ENCODE data around the gene POLE.

The POLE gene

GRCh38 chr12:132575661-132576060 is 111.5 kb downstream of the POLE start:
- no peaks in the 10 kb centered on the region for H3K4me1 ChIP-seq (ENCODE audit: control insufficient read depth in 1 of 2, insufficient read depth in 2 of 2, low read length in 2 of 2)
- no peak overlapping the region for H3K27ac ChIP-seq (ENCODE audit: low read depth, low read length)
- no peak overlapping the region for H3K4me3 ChIP-seq (ENCODE audit: low read depth in 1 of 2, low read length in 2 of 2)
- H3K27me3 ChIP-seq (ENCODE audit: control insufficient read depth in 1 of 2, insufficient read depth in 2 of 2, low read length in 2 of 2): no peaks in the 10 kb centered on the region
- H3K9ac ChIP-seq (ENCODE audit: low read depth in 1 of 2, low read length in 2 of 2): no peak overlapping the region
- no peaks in the 10 kb centered on the region for H3K9me3 ChIP-seq (ENCODE audit: control insufficient read depth in 1 of 2, low read length in 2 of 2)
- peaks cover 10 to 42% of the 10 kb centered on the region in 2 donors for H3K36me3 ChIP-seq (ENCODE audit: control insufficient read depth in 1 of 2, insufficient read depth in 2 of 2, low read length in 2 of 2)

GRCh38 chr12:132574271-132574996 is 112.7 kb downstream of the POLE start:
- no peak overlapping the region for H3K4me3 ChIP-seq (ENCODE audit: low read depth in 1 of 2, low read length in 2 of 2)
- H3K9me3 ChIP-seq (ENCODE audit: control insufficient read depth in 1 of 2, low read length in 2 of 2): no peaks in the 10 kb centered on the region
- H3K4me1 ChIP-seq (ENCODE audit: control insufficient read depth in 1 of 2, insufficient read depth in 2 of 2, low read length in 2 of 2): no peaks in the 10 kb centered on the region
- H3K27ac ChIP-seq (ENCODE audit: low read depth, low read length): no peak overlapping the region
- H3K9ac ChIP-seq (ENCODE audit: low read depth in 1 of 2, low read length in 2 of 2): no peak overlapping the region
- no peaks in the 10 kb centered on the region for H3K27me3 ChIP-seq (ENCODE audit: control insufficient read depth in 1 of 2, insufficient read depth in 2 of 2, low read length in 2 of 2)
- peaks cover 7 to 34% of the 10 kb centered on the region in 2 donors for H3K36me3 ChIP-seq (ENCODE audit: control insufficient read depth in 1 of 2, insufficient read depth in 2 of 2, low read length in 2 of 2)

Measured in duodenal mucosa (tissue), 2 donors.